SK-MEL-5 (cell line): ENCODE measurements around the gene RAB36. TPM values are rescaled to one million over a fixed set of nuclear protein-coding genes. Genes with fewer than 3 reads are reported as not detected.

ENCODE experiments used
- DNase-seq: peaks from one replicate; pipeline ENCODE4 v3.0.0-alpha.2; 2016; ENCODE audit warnings: low read depth, low spot score
- in situ Hi-C: cut with HindIII; loops from 2 replicates; pipeline ENCODE4 v1.10.0; 2016; ENCODE audit warnings: low sequenced_read_pairs, high pct_unique_total_duplicates, low pct_unique_long_range_greater_than_20kb
- total RNA-seq: library from RNA; depleted of rRNA; stranded (reverse); fragments of >200 nt; shearing (Covaris generic); gene quantifications from 2 replicates; pipeline ENCODE4 v1.2.3, GENCODE V29; 2014

The RAB36 gene
- total RNA-seq, 1 experiment from 2014 or later = 0.37 TPM

GRCh38 chr22:23147617-23148387 is 2.5 kb downstream of the RAB36 start:
- DNase-seq = no peak
- in situ Hi-C loops = no loop called here

GRCh38 chr22:23149743-23150238 is 4.5 kb downstream of the RAB36 start:
- DNase-seq = no peak
- in situ Hi-C loops = no loop called here

- in situ Hi-C loops = no loop called here
- no peak for DNase-seq
Observed at GRCh38 chr22:23150762-23151161, 5.5 kb downstream of the RAB36 start.

- DNase-seq = no peak
- in situ Hi-C loops = no loop called here
Observed at GRCh38 chr22:23151827-23152226, 6.5 kb downstream of the RAB36 start.

GRCh38 chr22:23152238-23153114 is 7.2 kb downstream of the RAB36 start:
- in situ Hi-C loops = no loop called here
- DNase-seq = no peak

GRCh38 chr22:23153994-23154393 is 8.7 kb downstream of the RAB36 start:
- in situ Hi-C loops = no loop called here
- DNase-seq = no peak

GRCh38 chr22:23154461-23154860 is 9.2 kb downstream of the RAB36 start:
- DNase-seq = no peak
- in situ Hi-C loops = no loop called here

GRCh38 chr22:23155143-23155542 is 9.9 kb downstream of the RAB36 start:
- no peak for DNase-seq
- in situ Hi-C loops = no loop called here

GRCh38 chr22:23155831-23156230 is 10.6 kb downstream of the RAB36 start:
- in situ Hi-C loops = no loop called here

GRCh38 chr22:23156286-23156685 is 11.0 kb downstream of the RAB36 start:
- DNase-seq = no peak
- in situ Hi-C loops = no loop called here

More at GRCh38 chr22:23155831-23156230, 10.6 kb downstream of the RAB36 start:
- no peak for DNase-seq

GRCh38 chr22:23157560-23158515 is 12.6 kb downstream of the RAB36 start:
- in situ Hi-C loops = no loop called here

GRCh38 chr22:23158516-23159290 is 13.4 kb downstream of the RAB36 start:
- in situ Hi-C loops = no loop called here
- DNase-seq = no peak

More at GRCh38 chr22:23157560-23158515, 12.6 kb downstream of the RAB36 start:
- DNase-seq = no peak

GRCh38 chr22:23159291-23159630 is 14.0 kb downstream of the RAB36 start:
- in situ Hi-C loops = no loop called here
- no peak for DNase-seq

GRCh38 chr22:23161029-23161428 is 15.8 kb downstream of the RAB36 start:
- no peak for DNase-seq
- in situ Hi-C loops = no loop called here

GRCh38 chr22:23161574-23161973 is 16.3 kb downstream of the RAB36 start:
- in situ Hi-C loops = no loop called here
- no peak for DNase-seq

GRCh38 chr22:23163665-23164064 is 18.4 kb downstream of the RAB36 start:
- DNase-seq = no peak
- in situ Hi-C loops = no loop called here

- in situ Hi-C loops = no loop called here
- no peak for DNase-seq
Observed at GRCh38 chr22:23164091-23164490, 18.8 kb downstream of the RAB36 start.
